Subcutaneous abdominal adipose tissue (tissue), 5 donors: ENCODE results near the gene CHKA.

Experiments
- H3K27ac ChIP-seq: one replicate; pipeline ENCODE4 v1.7.0; 2013; ENCODE audit warnings: low read depth, mild to moderate bottlenecking, inconsistent platforms, low read length, moderate library complexity
- H3K27me3 ChIP-seq, 5 donors: one replicate each; pipeline ENCODE4 v1.7.0; 2013; ENCODE audit warnings: low read length in 5 of 5, inconsistent platforms in 1 of 5; ENCODE audit not compliant: control insufficient read depth in 5 of 5, insufficient read depth in 4 of 5
- H3K36me3 ChIP-seq, 5 donors: one replicate each; pipeline ENCODE4 v1.7.0; 2013; ENCODE audit warnings: low read length in 5 of 5; ENCODE audit not compliant: control insufficient read depth in 5 of 5, insufficient read depth in 5 of 5
- H3K4me1 ChIP-seq, 5 donors: one replicate each; pipeline ENCODE4 v1.7.0; 2013; ENCODE audit warnings: low read length in 5 of 5, mild to moderate bottlenecking in 3 of 5, moderate library complexity in 1 of 5; ENCODE audit not compliant: control insufficient read depth in 5 of 5, insufficient read depth in 5 of 5
- H3K4me3 ChIP-seq, 5 donors: one replicate each; pipeline ENCODE4 v1.7.0; 2013; ENCODE audit warnings: low read length in 5 of 5, low read depth in 1 of 5
- H3K9ac ChIP-seq, 5 donors: one replicate each; pipeline ENCODE4 v1.7.0; 2013; ENCODE audit warnings: low read length in 5 of 5, mild to moderate bottlenecking in 4 of 5, moderate library complexity in 3 of 5
- H3K9me3 ChIP-seq, 5 donors: one replicate each; pipeline ENCODE4 v1.7.0; 2013; ENCODE audit warnings: low read length in 5 of 5; ENCODE audit not compliant: control insufficient read depth in 5 of 5
- donor health status: healthy.
- donor health status: healthy.
- donor health status: healthy.
- donor health status: healthy.
- donor health status: healthy.

Gene CHKA

GRCh38 chr11:68121067-68121899 lies at the start of gene CHKA:
CHKA (minus strand) TSS chr11:68121388; CDS start chr11:68121177, 211 bp downstream.
- no peaks in the 10 kb centered on the region for H3K9me3 ChIP-seq
- peak within 1 kb of the TSS; percentile 68 to 94 (median 84) for H3K9ac ChIP-seq
- peak within 1 kb of the TSS; percentile 90 for H3K27ac ChIP-seq
- H3K4me1 ChIP-seq = peaks cover 8 to 55% (median 48%) of the 10 kb centered on the region in 5 donors
- no peaks in the 10 kb centered on the region for H3K36me3 ChIP-seq
- peak within 1 kb of the TSS; percentile 68 to 82 (median 75) for H3K4me3 ChIP-seq
- no peaks in the 10 kb centered on the region for H3K27me3 ChIP-seq

- H3K27ac ChIP-seq = no peak overlapping the region
- no peak overlapping the region for H3K4me3 ChIP-seq
- no peaks in the 10 kb centered on the region for H3K9me3 ChIP-seq
- no peaks in the 10 kb centered on the region for H3K4me1 ChIP-seq
- H3K9ac ChIP-seq = no peak overlapping the region
- peaks cover 46 to 95% (median 84%) of the 10 kb centered on the region in 5 donors for H3K36me3 ChIP-seq
- no peaks in the 10 kb centered on the region for H3K27me3 ChIP-seq
Measured at GRCh38 chr11:68169442-68169841, 48.3 kb upstream of the CHKA start.

GRCh38 chr11:68168694-68169093 lies 47.5 kb upstream of the CHKA start:
- Histone ChIP-seq H3K4me1 (no peaks in the 10 kb centered on the region), H3K36me3 (peaks cover 46 to 95% (median 84%) of the 10 kb centered on the region in 5 donors), H3K4me3 (no peak overlapping the region), H3K27ac (no peak overlapping the region), H3K9ac (no peak overlapping the region), H3K9me3 (no peaks in the 10 kb centered on the region), H3K27me3 (no peaks in the 10 kb centered on the region)

GRCh38 chr11:68167474-68167873 lies 46.3 kb upstream of the CHKA start:
- H3K4me3 ChIP-seq = no peak overlapping the region
- no peaks in the 10 kb centered on the region for H3K27me3 ChIP-seq
- no peaks in the 10 kb centered on the region for H3K9me3 ChIP-seq
- H3K36me3 ChIP-seq = peaks cover 43 to 93% (median 82%) of the 10 kb centered on the region in 5 donors
- H3K27ac ChIP-seq = no peak overlapping the region
- no peak overlapping the region for H3K9ac ChIP-seq
- H3K4me1 ChIP-seq = no peaks in the 10 kb centered on the region

GRCh38 chr11:68166969-68167368 lies 45.8 kb upstream of the CHKA start:
- no peaks in the 10 kb centered on the region for H3K9me3 ChIP-seq
- H3K9ac ChIP-seq = no peak overlapping the region
- peaks cover 42 to 88% (median 80%) of the 10 kb centered on the region in 5 donors for H3K36me3 ChIP-seq
- no peak overlapping the region for H3K4me3 ChIP-seq
- H3K4me1 ChIP-seq = no peaks in the 10 kb centered on the region
- no peak overlapping the region for H3K27ac ChIP-seq
- no peaks in the 10 kb centered on the region for H3K27me3 ChIP-seq

GRCh38 chr11:68165601-68166000 lies 44.4 kb upstream of the CHKA start:
- H3K9me3 ChIP-seq = no peaks in the 10 kb centered on the region
- no peaks in the 10 kb centered on the region for H3K4me1 ChIP-seq
- H3K9ac ChIP-seq = no peak overlapping the region
- H3K36me3 ChIP-seq = peaks cover 29 to 80% (median 73%) of the 10 kb centered on the region in 5 donors
- H3K27me3 ChIP-seq = no peaks in the 10 kb centered on the region
- no peak overlapping the region for H3K4me3 ChIP-seq
- no peak overlapping the region for H3K27ac ChIP-seq

- no peaks in the 10 kb centered on the region for H3K27me3 ChIP-seq
- no peak overlapping the region for H3K9ac ChIP-seq
- H3K4me3 ChIP-seq = no peak overlapping the region
- H3K9me3 ChIP-seq = no peaks in the 10 kb centered on the region
- H3K36me3 ChIP-seq = peaks cover 23 to 69% (median 62%) of the 10 kb centered on the region in 5 donors
- H3K27ac ChIP-seq = no peak overlapping the region
- H3K4me1 ChIP-seq = peaks cover 0 to 3% (median 0%) of the 10 kb centered on the region in 5 donors
Measured at GRCh38 chr11:68164437-68164836, 43.2 kb upstream of the CHKA start.

- H3K9me3 ChIP-seq = no peaks in the 10 kb centered on the region
- no peaks in the 10 kb centered on the region for H3K27me3 ChIP-seq
- H3K4me3 ChIP-seq = no peak overlapping the region
- H3K36me3 ChIP-seq = peaks cover 16 to 65% (median 58%) of the 10 kb centered on the region in 5 donors
- no peak overlapping the region for H3K9ac ChIP-seq
- peaks cover 0 to 3% (median 0%) of the 10 kb centered on the region in 5 donors for H3K4me1 ChIP-seq
- H3K27ac ChIP-seq = no peak overlapping the region
Measured at GRCh38 chr11:68163691-68164090, 42.5 kb upstream of the CHKA start.

- Histone ChIP-seq H3K36me3 (peaks cover 9 to 51% (median 38%) of the 10 kb centered on the region in 5 donors), H3K9me3 (no peaks in the 10 kb centered on the region), H3K27me3 (no peaks in the 10 kb centered on the region), H3K9ac (no peak overlapping the region), H3K4me1 (peaks cover 0 to 3% (median 0%) of the 10 kb centered on the region in 5 donors), H3K27ac (no peak overlapping the region), H3K4me3 (no peak overlapping the region)
Measured at GRCh38 chr11:68160100-68160695, 39.0 kb upstream of the CHKA start.

GRCh38 chr11:68159665-68160064 lies 38.5 kb upstream of the CHKA start:
- no peaks in the 10 kb centered on the region for H3K9me3 ChIP-seq
- H3K36me3 ChIP-seq = peaks cover 9 to 53% (median 38%) of the 10 kb centered on the region in 5 donors
- H3K4me1 ChIP-seq = peaks cover 0 to 3% (median 0%) of the 10 kb centered on the region in 5 donors
- H3K27me3 ChIP-seq = no peaks in the 10 kb centered on the region
- H3K9ac ChIP-seq = no peak overlapping the region
- no peak overlapping the region for H3K4me3 ChIP-seq
- H3K27ac ChIP-seq = no peak overlapping the region
